ENCODE measurements around the gene CLPX.
"Not testable (repeated sequence)": the region's sequence is repeated elsewhere in the genome, so short reads cannot be mapped to it uniquely, and the experiment has no call there.

CLPX gene

DNA sequence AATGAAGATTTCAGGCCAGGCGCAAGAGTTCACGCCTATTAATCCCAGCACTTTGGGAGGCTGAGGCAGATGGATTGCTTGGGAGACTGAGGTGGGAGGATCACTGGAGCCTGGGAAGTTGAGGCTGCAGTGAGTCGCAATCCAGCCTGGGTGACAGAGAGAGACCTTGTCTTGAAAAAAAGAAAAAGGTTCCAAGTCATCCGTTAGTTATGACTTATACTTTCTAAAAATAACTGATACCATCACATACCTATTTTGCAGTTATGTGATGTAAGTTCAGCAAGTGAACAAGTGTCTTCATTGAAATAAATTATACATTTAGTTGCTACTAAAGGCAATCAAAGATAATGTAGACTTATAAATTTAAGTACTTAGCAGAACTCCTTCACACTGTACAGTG, 22.1 kb downstream of the CLPX start:
- no peak for ATAC-seq
- H3K36me3 Mint-ChIP-seq: peaks cover 9% of the 10 kb centered on the region
- H3K4me1 Mint-ChIP-seq: no peaks in the 10 kb centered on the region
- no peak overlapping the region for H3K27ac Mint-ChIP-seq
- H3K4me3 Mint-ChIP-seq: no peak overlapping the region
- no peaks in the 10 kb centered on the region for H3K9me3 Mint-ChIP-seq
- H3K27me3 Mint-ChIP-seq: no peaks in the 10 kb centered on the region

DNA sequence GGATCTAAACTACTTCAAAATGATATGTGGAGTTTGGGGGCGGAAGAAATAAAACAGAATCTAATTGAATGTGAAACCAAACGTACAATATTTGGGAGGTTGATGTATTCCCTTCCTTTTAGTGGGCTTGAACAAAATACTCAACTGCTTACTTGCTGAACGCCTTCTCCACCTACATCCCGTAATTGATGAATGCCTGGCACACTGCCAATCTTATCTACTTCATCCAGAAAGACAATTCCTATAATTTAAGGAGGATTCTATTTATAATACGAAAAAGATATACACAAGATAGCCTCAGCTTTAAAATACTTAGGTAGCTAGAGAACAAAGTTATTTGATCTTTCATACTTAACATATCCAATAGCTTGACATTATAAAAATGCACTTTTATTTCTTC, 28.4 kb downstream of the CLPX start:
- no peak overlapping the region for H3K4me3 Mint-ChIP-seq
- H3K4me1 Mint-ChIP-seq: no peaks in the 10 kb centered on the region
- no peaks in the 10 kb centered on the region for H3K9me3 Mint-ChIP-seq
- ATAC-seq: no peak
- H3K27me3 Mint-ChIP-seq: no peaks in the 10 kb centered on the region
- H3K36me3 Mint-ChIP-seq: peaks cover 53% of the 10 kb centered on the region
- no peak overlapping the region for H3K27ac Mint-ChIP-seq

DNA sequence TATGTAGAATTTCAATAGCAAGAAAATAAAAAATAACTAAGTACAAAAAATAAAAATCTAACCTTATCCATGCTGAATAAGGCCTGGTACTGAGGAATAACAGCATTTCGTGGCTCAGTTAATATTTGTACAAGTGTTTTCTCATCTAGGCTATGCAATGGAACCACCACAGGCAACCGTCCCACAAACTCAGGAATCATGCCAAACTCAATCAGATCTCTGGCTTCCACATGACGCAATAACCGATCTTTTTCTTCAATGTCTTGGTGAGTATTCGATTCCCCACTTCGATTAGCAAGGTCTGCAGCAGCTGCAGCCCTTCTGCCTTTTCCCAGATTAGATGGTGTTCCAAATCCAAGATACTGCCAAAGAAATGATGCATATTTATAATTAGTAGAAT, 30.4 kb downstream of the CLPX start:
- Mint-ChIP-seq H3K9me3 (no peaks in the 10 kb centered on the region), H3K4me1 (no peaks in the 10 kb centered on the region), H3K4me3 (no peak overlapping the region), H3K27me3 (no peaks in the 10 kb centered on the region), H3K27ac (no peak overlapping the region), H3K36me3 (peaks cover 49% of the 10 kb centered on the region)
- no peak for ATAC-seq

DNA sequence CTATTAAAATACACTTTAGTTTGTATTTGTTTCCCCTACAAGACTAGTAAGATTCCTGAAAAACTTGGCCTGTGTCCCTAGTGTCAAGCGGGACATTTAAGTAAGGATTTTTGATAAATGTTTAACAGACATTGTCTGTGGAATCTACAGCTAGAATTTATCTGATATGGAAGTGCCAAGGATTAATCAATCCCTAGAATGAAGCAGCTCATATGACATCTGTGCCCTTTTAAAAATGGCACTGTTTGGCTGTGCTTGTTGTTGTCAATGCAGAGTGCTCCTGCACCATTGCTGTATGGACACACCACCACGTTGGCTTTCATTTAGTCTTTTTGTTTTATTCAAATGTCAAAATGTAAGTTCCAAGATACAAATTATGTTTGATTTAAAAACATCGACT, 37.2 kb downstream of the CLPX start:
- Mint-ChIP-seq H3K4me1 (no peaks in the 10 kb centered on the region), H3K9me3 (no peaks in the 10 kb centered on the region), H3K4me3 (no peak overlapping the region), H3K27me3 (no peaks in the 10 kb centered on the region), H3K36me3 (peaks cover 40% of the 10 kb centered on the region), H3K27ac (no peak overlapping the region)
- no peak for ATAC-seq

DNA sequence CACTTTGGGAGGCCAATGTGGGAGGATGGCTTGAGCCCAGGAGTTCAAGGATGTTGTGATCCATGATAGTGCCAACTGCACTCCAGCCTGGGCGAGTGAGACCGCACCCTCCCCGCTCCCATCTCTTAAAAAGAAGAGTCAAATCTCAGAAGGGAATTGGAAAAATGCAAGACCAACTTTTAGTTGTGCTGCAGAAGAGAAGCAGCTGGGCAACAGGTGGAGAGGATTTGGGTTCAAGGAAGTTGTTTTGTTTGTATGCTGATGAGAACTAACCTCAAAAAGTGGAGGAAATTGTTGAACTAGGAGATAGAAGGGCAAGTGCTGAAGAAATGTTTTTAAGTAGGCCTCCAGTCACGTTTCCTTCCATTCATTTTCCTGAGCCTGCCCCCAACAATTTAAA, 38.7 kb downstream of the CLPX start:
- Mint-ChIP-seq H3K4me1 (no peaks in the 10 kb centered on the region), H3K36me3 (peaks cover 26% of the 10 kb centered on the region), H3K9me3 (no peaks in the 10 kb centered on the region), H3K27ac (no peak overlapping the region), H3K4me3 (no peak overlapping the region), H3K27me3 (no peaks in the 10 kb centered on the region)
- ATAC-seq: no peak

DNA sequence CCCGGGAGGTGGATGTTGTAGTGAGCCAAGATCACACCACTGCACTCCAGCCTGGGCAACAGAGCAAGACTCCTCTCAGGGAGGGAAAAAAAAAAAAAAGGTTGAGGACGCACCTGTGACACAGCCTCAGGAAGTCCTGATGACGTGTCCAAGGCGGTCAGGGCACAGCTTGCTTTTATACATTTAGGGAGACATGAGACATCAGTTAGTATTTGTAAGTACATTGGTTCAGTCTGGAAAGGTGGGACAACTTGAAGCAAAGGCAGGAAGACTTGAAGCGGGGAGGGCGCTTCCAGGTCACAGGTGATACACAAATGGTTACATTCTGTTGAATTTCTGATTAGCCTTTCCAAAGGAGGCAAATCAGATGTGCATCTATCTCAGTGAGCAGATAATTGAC, 46.5 kb downstream of the CLPX start:
- not testable (repeated sequence) for H3K27ac Mint-ChIP-seq, H3K4me3 Mint-ChIP-seq, H3K36me3 Mint-ChIP-seq, ATAC-seq, H3K9me3 Mint-ChIP-seq, H3K27me3 Mint-ChIP-seq
- H3K4me1 Mint-ChIP-seq: peaks cover 10% of the 10 kb centered on the region

DNA sequence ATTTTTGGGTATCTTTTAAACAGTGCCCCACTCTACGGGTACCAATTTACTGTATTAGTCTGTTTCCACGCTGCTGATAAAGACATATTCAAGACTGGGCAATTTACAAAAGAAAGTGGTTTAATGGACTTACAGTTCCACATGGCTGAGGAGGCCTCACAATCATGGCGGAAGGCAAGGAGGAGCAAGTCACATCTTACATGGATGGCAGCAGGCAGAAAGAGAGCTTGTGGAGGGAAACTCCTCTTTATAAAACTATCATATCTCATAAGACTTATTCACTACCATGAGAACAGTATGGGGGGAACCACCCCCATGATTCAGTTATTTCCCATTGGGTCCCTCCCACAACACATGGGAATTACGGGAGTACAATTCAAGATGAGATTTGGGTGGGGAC, 47.2 kb downstream of the CLPX start:
- ATAC-seq, H3K27me3 Mint-ChIP-seq, H3K36me3 Mint-ChIP-seq, H3K4me3 Mint-ChIP-seq, H3K27ac Mint-ChIP-seq, H3K9me3 Mint-ChIP-seq: not testable (repeated sequence)
- peaks cover 11% of the 10 kb centered on the region for H3K4me1 Mint-ChIP-seq

DNA sequence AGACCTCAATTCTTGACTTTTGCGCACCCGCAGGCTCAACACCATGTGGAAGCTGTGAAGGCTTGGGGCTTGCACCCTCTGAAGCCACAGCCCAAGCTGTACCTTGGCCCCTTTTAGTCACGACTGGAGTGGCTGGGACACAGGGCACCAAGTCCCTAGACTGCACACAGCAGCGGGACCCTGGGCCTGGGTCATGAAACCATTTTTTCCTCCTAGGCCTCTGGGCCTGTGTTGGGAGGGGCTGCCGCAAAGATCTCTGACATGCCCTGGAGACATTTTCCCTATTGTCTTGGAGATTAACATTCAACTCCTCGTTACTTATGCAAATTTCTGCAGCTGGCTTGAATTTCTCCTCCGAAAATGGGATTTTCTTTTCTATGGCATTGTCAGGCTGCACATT, 48.1 kb downstream of the CLPX start:
- H3K4me1 Mint-ChIP-seq: peaks cover 17% of the 10 kb centered on the region
- H3K36me3 Mint-ChIP-seq, H3K9me3 Mint-ChIP-seq, ATAC-seq, H3K27ac Mint-ChIP-seq, H3K4me3 Mint-ChIP-seq, H3K27me3 Mint-ChIP-seq: not testable (repeated sequence)

DNA sequence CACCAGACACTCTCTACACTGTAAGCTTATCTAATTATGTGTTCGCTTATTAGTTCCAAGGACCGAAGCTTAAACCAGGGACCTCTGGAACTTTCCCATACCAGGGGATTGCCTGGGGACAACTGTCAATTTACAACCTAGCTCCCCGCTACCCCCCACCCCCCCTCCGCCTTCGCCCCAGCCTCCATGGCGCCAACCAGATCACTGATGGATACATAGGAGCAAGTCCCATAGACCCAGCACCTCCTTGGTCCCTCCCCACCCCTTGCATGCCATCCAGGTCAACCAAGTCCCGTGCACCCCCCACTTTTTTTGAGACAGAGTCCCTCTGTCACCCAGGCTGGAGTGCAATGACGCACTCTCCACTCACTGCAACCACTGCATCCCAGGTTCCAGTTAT, 50.6 kb downstream of the CLPX start:
- Mint-ChIP-seq H3K9me3 (peaks cover 6% of the 10 kb centered on the region), H3K4me3 (peak overlapping the region; percentile 86), H3K27me3 (no peaks in the 10 kb centered on the region), H3K4me1 (peaks cover 31% of the 10 kb centered on the region), H3K27ac (no peak overlapping the region), H3K36me3 (peaks cover 14% of the 10 kb centered on the region)
- no peak for ATAC-seq

DNA sequence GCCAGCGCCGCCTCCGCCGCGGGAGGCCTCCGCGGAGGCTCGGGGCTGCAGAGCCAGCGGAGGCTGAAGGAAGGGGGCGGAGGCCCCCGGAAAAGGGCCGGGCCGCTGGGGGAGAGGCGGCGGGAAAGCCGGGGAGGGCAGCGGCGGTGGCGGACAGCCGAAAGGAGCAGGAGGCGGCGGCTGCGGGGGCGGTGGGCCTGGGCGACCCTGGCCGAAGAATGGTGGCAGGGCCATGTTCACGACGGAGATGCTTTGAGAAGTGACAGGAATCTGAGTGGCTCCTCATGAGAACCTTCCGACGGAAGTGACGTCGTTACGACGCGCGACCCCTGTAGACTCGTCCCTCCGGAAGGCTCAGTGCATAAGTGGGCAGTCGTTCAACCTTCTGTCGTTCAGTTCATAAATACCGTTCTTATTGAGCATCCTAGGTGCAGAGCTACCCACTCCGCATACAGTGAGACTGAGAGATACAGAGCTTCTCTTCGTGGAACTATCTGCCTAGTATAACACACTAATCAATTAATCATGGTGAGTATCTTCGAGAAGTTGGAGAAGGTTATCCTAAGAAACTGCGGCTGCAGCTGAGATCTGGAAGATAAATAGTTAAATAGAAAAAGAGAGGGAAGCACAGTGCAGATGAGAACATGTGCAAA, 51.5 kb downstream of the CLPX start, which contains the start of gene PDCD7:
Gene PDCD7, minus strand, starts transcription at position 261 of the 653 bp plus-strand sequence. Its CDS starts 27 bp downstream, at position 234.
- peaks cover 31% of the 10 kb centered on the region for H3K4me1 Mint-ChIP-seq
- peak within 1 kb of the TSS; percentile 83 for H3K27ac Mint-ChIP-seq
- H3K9me3 Mint-ChIP-seq: peaks cover 6% of the 10 kb centered on the region
- no peaks in the 10 kb centered on the region for H3K27me3 Mint-ChIP-seq
- peak within 1 kb of the TSS; percentile 86 for H3K4me3 Mint-ChIP-seq
- peak; percentile 98 for ATAC-seq
- H3K36me3 Mint-ChIP-seq: peaks cover 18% of the 10 kb centered on the region

DNA sequence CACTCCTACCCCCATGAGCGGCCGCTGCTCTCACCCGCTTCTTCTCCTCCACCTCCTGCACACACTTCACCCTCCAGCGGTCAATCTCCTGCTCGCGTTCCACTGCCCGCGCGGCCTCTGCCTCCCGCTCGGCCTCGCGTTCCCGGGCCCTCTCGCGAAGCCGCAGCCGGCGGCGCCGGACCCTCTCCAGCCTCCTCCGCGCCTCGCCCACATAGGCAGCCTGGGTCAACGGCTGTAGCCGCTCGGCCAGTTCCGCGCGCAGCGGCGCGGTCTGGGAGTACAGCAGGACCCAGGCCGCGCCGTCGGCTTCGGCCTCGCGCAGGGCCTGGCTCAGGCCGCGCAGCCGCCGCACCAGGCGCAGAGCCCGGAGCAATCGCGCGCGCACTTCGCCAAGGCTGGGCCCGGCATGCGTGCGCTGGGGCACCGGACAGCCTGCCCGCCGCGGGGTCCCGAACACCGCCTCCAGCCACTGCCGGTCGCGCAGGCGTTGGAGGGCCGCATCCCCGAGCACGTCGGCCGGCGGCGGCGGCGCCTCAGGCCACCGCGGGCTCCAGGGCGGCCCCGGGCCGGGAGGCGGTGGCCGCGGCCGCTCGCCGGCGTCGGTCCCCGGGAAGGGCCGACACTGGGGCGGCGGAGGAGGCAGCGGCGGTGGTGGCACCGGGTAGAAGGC, 52.1 kb downstream of the CLPX start:
- Mint-ChIP-seq H3K4me1 (peaks cover 31% of the 10 kb centered on the region), H3K27me3 (no peaks in the 10 kb centered on the region), H3K9me3 (peaks cover 6% of the 10 kb centered on the region), H3K27ac (peak overlapping the region; percentile 83), H3K36me3 (peaks cover 22% of the 10 kb centered on the region), H3K4me3 (peak overlapping the region; percentile 86)
- peak; percentile 78 for ATAC-seq

DNA sequence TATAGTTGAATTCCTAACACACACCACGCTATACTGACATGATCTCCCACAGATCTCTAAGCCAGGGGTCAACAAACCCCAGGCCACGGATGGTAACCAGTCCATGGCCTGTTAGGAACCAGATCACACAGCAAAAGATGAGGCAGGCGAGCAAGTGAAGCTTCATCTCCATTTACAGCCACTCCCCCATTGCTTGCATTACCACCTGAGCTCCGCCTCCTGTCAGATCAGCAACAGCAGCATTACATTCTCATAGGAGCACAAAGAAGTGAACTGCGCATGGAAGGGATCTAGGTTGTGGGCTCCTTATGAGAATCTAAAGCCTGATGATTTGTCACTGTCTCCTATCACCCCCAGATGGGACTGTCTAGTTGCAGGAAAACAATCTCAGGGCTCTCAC, 54.2 kb downstream of the CLPX start:
- H3K4me1 Mint-ChIP-seq: peaks cover 31% of the 10 kb centered on the region
- H3K4me3 Mint-ChIP-seq: no peak overlapping the region
- no peak overlapping the region for H3K27ac Mint-ChIP-seq
- H3K36me3 Mint-ChIP-seq: peaks cover 28% of the 10 kb centered on the region
- H3K9me3 Mint-ChIP-seq: no peaks in the 10 kb centered on the region
- no peaks in the 10 kb centered on the region for H3K27me3 Mint-ChIP-seq
- no peak for ATAC-seq

DNA sequence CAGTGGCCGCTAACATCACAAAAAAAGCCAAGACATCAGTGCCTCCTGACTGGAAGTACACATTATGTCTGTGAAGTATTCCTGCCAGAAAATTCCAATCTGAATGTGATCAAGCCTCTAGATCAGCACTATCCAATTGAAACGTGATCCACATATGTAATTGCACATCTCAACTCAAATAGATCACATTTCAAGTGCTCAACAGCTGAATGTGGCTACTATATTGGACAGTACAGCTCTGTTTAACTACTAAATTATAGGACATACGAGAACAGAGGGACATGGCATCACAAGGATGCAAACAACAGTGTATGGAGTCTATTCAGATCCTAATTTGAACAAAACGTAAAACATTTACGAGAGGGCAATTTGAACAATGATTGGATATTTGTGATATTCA, 69.6 kb downstream of the CLPX start:
- no peak overlapping the region for H3K27ac Mint-ChIP-seq
- H3K27me3 Mint-ChIP-seq: no peaks in the 10 kb centered on the region
- no peaks in the 10 kb centered on the region for H3K4me1 Mint-ChIP-seq
- ATAC-seq: no peak
- no peaks in the 10 kb centered on the region for H3K9me3 Mint-ChIP-seq
- no peak overlapping the region for H3K4me3 Mint-ChIP-seq
- H3K36me3 Mint-ChIP-seq: peaks cover 45% of the 10 kb centered on the region

DNA sequence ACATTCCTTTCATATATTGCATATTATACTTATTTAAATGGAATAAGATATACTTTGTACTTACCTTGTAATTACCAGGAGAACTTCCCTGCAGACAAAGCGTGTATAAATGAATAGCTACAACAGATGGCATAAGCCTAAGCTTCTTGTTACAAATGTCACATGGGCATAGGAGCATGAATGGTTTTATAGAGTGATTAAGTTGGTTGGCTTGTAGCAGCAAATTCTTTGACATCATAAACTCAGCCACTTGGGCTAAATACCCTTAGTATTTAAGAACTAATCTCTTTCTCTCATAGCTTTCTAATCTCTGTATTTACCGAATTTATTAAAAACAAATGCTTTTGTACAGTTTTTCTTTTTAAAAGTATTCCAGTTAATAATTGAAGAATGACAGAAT, 70.1 kb downstream of the CLPX start, which contains the start of gene UBAP1L:
Gene UBAP1L, minus strand, starts transcription at position 115 of the 400 bp plus-strand sequence. CDS start 8,985 bp downstream, outside the sequence.
- H3K36me3 Mint-ChIP-seq: peaks cover 45% of the 10 kb centered on the region
- no peaks in the 10 kb centered on the region for H3K27me3 Mint-ChIP-seq
- H3K9me3 Mint-ChIP-seq: no peaks in the 10 kb centered on the region
- no peak for ATAC-seq
- no peak within 1 kb of the TSS for H3K4me3 Mint-ChIP-seq
- no peak within 1 kb of the TSS for H3K27ac Mint-ChIP-seq
- no peaks in the 10 kb centered on the region for H3K4me1 Mint-ChIP-seq

DNA sequence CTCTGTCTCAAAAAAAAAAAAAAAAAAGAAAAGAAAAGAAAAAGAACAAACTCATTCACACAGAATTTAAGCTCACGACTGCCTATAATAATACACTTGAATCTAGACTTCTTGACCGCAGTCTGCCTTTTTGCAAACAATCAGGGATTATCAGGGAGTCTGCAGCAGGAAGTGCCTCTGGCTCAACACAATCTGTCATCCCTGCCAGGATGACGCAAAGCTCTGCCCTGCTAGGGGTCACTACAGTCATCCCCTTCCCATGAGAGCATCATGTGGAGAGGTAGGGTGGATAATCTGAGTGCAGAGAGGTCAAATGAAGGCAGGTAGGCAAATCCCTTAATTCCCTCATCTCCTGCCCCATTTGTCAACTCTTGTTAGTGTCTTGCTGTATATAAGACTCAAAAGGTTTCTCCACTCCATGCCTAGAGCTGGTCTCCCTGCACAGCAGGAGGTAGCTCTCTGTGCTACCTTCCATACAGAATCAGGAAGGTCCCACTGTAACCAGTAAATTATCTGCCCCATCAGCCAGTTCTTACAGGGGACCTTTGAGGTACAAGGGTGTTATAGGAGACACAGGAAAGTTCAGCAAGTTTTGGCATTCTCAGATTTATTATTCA, 74.4 kb downstream of the CLPX start:
- H3K9me3 Mint-ChIP-seq: no peaks in the 10 kb centered on the region
- no peak overlapping the region for H3K27ac Mint-ChIP-seq
- peaks cover 50% of the 10 kb centered on the region for H3K36me3 Mint-ChIP-seq
- H3K27me3 Mint-ChIP-seq: no peaks in the 10 kb centered on the region
- ATAC-seq: no peak
- H3K4me1 Mint-ChIP-seq: no peaks in the 10 kb centered on the region
- H3K4me3 Mint-ChIP-seq: no peak overlapping the region
